Mucosa of stomach (tissue), 1 donor: ENCODE results near the gene MEOX1.
"Not testable (repeated sequence)": the region's sequence is repeated elsewhere in the genome, so short reads cannot be mapped to it uniquely, and the experiment has no call there.

Experiments
- H3K27me3 ChIP-seq: one replicate; pipeline ENCODE4 v1.7.0; 2013; ENCODE audit warnings: mild to moderate bottlenecking, low read length; ENCODE audit not compliant: control insufficient read depth, insufficient read depth
- H3K36me3 ChIP-seq: one replicate; pipeline ENCODE4 v1.7.0; 2013; ENCODE audit warnings: low read length; ENCODE audit not compliant: control insufficient read depth, insufficient read depth
- H3K4me1 ChIP-seq: one replicate; pipeline ENCODE4 v1.7.0; 2013; ENCODE audit warnings: mild to moderate bottlenecking, low read length; ENCODE audit not compliant: control insufficient read depth, insufficient read depth
- H3K4me3 ChIP-seq: one replicate; pipeline ENCODE4 v1.7.0; 2013; ENCODE audit warnings: low read length
- H3K9ac ChIP-seq: one replicate; pipeline ENCODE4 v1.7.0; 2013; ENCODE audit warnings: mild to moderate bottlenecking, low read length, moderate library complexity
- H3K9me3 ChIP-seq: one replicate; pipeline ENCODE4 v1.7.0; 2013; ENCODE audit warnings: mild to moderate bottlenecking, low read length, moderate library complexity; ENCODE audit not compliant: control insufficient read depth
- donor health status: Pancreatic carcinoma.

Gene MEOX1

DNA sequence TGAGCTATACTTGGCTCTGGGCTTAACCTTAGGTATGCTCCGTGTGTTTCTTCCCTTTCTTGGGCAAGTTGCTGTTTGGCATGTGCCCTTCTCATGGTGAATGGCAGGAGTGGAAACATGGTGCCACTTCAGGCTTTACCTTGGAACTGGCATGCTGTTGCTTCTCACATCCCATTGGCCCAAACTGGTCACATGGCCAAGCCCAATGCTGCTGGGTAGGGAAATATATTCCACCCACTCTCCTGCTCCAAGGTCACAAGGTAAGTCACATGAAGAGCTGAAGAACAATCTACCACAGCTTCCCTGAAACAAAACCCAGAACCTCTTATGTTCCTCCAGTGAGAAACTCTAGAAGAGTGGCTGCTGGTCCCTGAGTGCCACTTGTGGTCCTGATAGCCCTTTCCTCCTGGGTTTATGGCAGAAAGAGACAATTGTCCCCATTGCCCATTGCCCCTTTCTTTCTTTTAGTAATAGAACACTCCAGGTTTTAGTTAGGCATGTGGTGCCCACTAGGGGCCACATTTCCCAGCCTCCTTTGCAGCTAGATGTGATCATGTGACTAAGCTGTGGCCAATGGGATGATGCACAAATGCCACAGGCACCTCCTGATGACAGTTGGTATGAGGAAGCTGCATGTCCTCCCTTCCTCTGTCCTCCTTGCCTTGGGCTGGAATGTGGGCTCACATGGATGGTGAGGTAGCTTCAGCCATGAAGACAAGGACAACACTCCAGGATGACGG lies 50.3 kb downstream of the MEOX1 start:
- H3K4me1 ChIP-seq = no peaks in the 10 kb centered on the region
- H3K27me3 ChIP-seq = no peaks in the 10 kb centered on the region
- no peaks in the 10 kb centered on the region for H3K36me3 ChIP-seq

GRCh38 chr17:43609613-43610385 lies 51.9 kb downstream of the MEOX1 start:
- H3K4me1 ChIP-seq = no peaks in the 10 kb centered on the region
- H3K9ac ChIP-seq = no peak overlapping the region
- no peaks in the 10 kb centered on the region for H3K36me3 ChIP-seq
- H3K4me3 ChIP-seq = no peak overlapping the region
- no peaks in the 10 kb centered on the region for H3K9me3 ChIP-seq
- H3K27me3 ChIP-seq = no peaks in the 10 kb centered on the region

More for the DNA sequence above, 50.3 kb downstream of the MEOX1 start:
- Histone ChIP-seq H3K9me3 (no peaks in the 10 kb centered on the region), H3K9ac (no peak overlapping the region), H3K4me3 (no peak overlapping the region)

GRCh38 chr17:43608313-43608712 lies 53.4 kb downstream of the MEOX1 start:
- Histone ChIP-seq H3K27me3 (no peaks in the 10 kb centered on the region), H3K9ac (no peak overlapping the region), H3K4me1 (no peaks in the 10 kb centered on the region), H3K36me3 (no peaks in the 10 kb centered on the region), H3K4me3 (no peak overlapping the region), H3K9me3 (no peaks in the 10 kb centered on the region)

DNA sequence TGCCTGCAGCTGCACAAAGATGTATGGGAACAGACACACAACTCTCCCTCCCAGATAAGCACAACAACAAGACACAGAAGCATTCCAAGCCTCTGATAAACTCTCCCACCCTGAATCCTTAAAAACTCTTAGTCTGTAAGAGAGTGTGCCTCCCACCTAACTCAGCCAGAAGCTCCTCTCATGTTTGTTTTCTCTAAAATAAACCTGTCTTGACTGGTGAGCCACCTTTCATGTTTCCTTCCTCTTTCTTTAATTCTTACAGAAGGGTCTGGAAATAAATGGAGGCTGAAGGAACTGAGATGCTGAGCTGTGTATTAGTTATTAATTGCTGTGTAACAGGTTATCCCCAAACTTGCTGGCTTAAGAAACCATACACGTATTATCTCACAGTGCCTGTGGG lies 57.2 kb downstream of the MEOX1 start:
- Histone ChIP-seq H3K27me3 (no peaks in the 10 kb centered on the region), H3K9ac (no peak overlapping the region), H3K4me1 (no peaks in the 10 kb centered on the region), H3K9me3 (no peaks in the 10 kb centered on the region), H3K36me3 (no peaks in the 10 kb centered on the region), H3K4me3 (no peak overlapping the region)

- Histone ChIP-seq H3K9me3 (no peaks in the 10 kb centered on the region), H3K4me3 (no peak overlapping the region), H3K27me3 (no peaks in the 10 kb centered on the region), H3K4me1 (no peaks in the 10 kb centered on the region), H3K9ac (no peak overlapping the region), H3K36me3 (no peaks in the 10 kb centered on the region)
Measured at GRCh38 chr17:43603321-43603720, 58.4 kb downstream of the MEOX1 start.

DNA sequence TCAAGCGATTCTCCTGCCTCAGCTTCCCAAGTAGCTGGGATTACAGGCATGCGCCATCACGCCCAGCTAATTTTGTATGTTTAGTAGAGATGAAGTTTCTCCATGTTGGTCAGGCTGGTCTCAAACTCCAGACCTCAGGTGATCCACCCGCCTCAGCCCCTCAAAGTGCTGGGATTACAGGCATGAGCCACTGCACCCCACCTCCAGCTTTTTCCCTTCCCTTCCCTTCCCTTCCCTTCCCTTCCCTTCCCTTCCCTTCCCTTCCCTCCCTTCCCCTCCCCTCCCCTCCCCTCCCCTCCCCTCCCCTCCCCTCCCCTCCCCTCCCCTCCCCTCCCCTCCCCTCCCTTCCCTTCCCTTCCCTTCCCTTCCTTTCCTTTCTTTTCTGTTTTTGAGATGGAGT lies 59.2 kb downstream of the MEOX1 start:
- H3K27me3 ChIP-seq, H3K9ac ChIP-seq, H3K4me3 ChIP-seq, H3K9me3 ChIP-seq, H3K36me3 ChIP-seq, H3K4me1 ChIP-seq: not testable (repeated sequence)

- Histone ChIP-seq H3K9me3 (no peaks in the 10 kb centered on the region), H3K36me3 (no peaks in the 10 kb centered on the region), H3K9ac (no peak overlapping the region), H3K4me1 (no peaks in the 10 kb centered on the region), H3K4me3 (no peak overlapping the region), H3K27me3 (no peaks in the 10 kb centered on the region)
Measured at GRCh38 chr17:43601280-43602039, 60.3 kb downstream of the MEOX1 start.

- Histone ChIP-seq H3K4me1 (no peaks in the 10 kb centered on the region), H3K9ac (no peak overlapping the region), H3K36me3 (no peaks in the 10 kb centered on the region), H3K9me3 (no peaks in the 10 kb centered on the region), H3K4me3 (no peak overlapping the region), H3K27me3 (no peaks in the 10 kb centered on the region)
Measured at GRCh38 chr17:43599835-43600234, 61.9 kb downstream of the MEOX1 start.

DNA sequence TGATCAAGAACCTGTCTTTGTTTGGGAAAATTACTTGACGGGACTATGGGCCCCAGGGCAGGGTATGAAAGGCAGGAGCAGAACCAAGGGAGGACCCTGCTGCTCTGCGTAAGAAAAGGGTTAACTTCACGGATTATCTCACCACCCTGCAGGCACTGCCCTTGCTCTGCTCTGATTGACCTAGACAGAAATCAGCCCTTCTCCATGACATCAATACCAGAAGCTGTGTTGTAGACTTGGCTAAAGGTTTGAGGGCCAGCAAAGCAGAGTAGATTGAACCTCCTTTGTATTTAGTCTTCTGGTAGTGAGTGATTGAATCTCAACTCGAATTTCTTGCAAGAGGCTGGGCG lies 62.7 kb downstream of the MEOX1 start:
- Histone ChIP-seq H3K9me3 (no peaks in the 10 kb centered on the region), H3K4me1 (no peaks in the 10 kb centered on the region), H3K36me3 (no peaks in the 10 kb centered on the region), H3K9ac (no peak overlapping the region), H3K4me3 (no peak overlapping the region), H3K27me3 (no peaks in the 10 kb centered on the region)

- H3K9ac ChIP-seq = no peak overlapping the region
- H3K4me3 ChIP-seq = no peak overlapping the region
- no peaks in the 10 kb centered on the region for H3K36me3 ChIP-seq
Measured at GRCh38 chr17:43598357-43599045, 63.2 kb downstream of the MEOX1 start.

DNA sequence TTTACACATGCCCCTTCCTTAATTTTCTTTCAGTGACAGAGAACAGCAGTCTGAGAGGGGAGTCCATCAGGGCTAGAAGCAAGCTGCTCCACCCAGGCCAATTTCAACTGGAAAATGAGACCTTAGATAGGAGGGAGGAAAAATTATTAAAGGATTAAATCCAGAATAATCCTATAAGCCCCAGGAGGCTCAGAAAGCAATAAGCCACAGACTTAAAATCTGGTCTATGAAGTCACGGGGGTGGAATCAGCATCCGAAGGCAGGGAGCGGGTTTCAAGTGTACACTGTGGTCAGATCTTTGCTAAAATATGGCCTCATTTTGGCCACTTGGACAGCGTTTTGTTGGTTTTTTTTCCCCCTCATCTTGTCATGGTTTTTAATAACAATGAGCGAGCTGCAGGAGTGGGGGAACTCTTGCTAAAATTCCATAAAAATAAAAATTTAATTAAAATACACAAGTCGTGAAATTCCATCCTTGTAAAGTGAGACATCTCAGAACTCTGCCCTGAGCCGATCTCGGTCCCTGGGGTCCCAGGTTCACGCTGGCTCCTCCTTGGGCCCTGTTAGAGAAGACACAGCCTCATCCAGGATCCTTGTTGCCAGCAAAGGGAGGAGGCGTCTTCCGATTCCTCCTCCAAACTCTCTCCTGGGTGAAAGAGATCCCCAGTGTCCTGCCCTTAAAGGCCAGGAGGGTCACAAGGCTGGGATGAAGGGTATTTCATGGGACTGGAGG lies 63.9 kb downstream of the MEOX1 start:
- Histone ChIP-seq H3K9ac (no peak overlapping the region), H3K4me3 (no peak overlapping the region), H3K36me3 (no peaks in the 10 kb centered on the region), H3K27me3 (no peaks in the 10 kb centered on the region), H3K4me1 (no peaks in the 10 kb centered on the region), H3K9me3 (no peaks in the 10 kb centered on the region)

More at GRCh38 chr17:43598357-43599045, 63.2 kb downstream of the MEOX1 start:
- no peaks in the 10 kb centered on the region for H3K27me3 ChIP-seq
- no peaks in the 10 kb centered on the region for H3K9me3 ChIP-seq
- no peaks in the 10 kb centered on the region for H3K4me1 ChIP-seq
